ENCODE data around the gene ADARB2. TPM values are rescaled to one million over a fixed set of nuclear protein-coding genes. Genes with fewer than 3 reads are reported as not detected.

ADARB2 gene
- total and polyA plus RNA-seq, 2 experiments from 2014 or later, result not detected

GRCh38 chr10:1128115-1128514 lies 609.2 kb downstream of the ADARB2 start:
- DNase-seq, result no peak
- 48 to 58% methylated on average over 2 of the region's 2 CpGs for WGBS, 2 experiments (ENCODE audit: low coverage in 1 of 2, low lambda C conversion rate in 2 of 2, missing lambda C conversion rate in 2 of 2)
- Histone ChIP-seq H3K79me2 (ENCODE audit: insufficient read depth) (peaks cover 10% of the 10 kb centered on the region), H3K36me3 (ENCODE audit: low read depth) (peaks cover 28% of the 10 kb centered on the region), H3K4me2 (ENCODE audit: unreplicated experiment) (no peak overlapping the region), H3K9me3 (ENCODE audit: low read depth) (no peaks in the 10 kb centered on the region), H3K9me2 (ENCODE audit: insufficient read depth) (no peaks in the 10 kb centered on the region), H3K27me3 (replicated peaks; ENCODE audit: insufficient read depth) (no peaks in the 10 kb centered on the region), H3K4me3 (no peak overlapping the region), H4K20me1 (ENCODE audit: insufficient read depth) (no peaks in the 10 kb centered on the region), H3K27ac (no peak overlapping the region), H3K9ac (no peak overlapping the region), H2AFZ (no peak overlapping the region), H3K4me1 (ENCODE audit: insufficient read depth) (no peaks in the 10 kb centered on the region), H3F3A (ENCODE audit: insufficient read depth) (0 out of 2 replicates have a peak, but pooled peaks cover 3% of the 10 kb centered on the region)
- TF ChIP-seq EZH2 (IDR thresholded peaks at IDR 0.05; ENCODE audit: insufficient read depth, poor library complexity, severe bottlenecking) (no peak), EZH2phosphoT487 (IDR thresholded peaks at IDR 0.05; ENCODE audit: insufficient read depth, low read depth) (no peak)
- in situ Hi-C loops (cut with MboI), result no loop called here

GRCh38 chr10:1127629-1128028 lies 609.7 kb downstream of the ADARB2 start:
- Histone ChIP-seq H3K9ac (no peak overlapping the region), H3K4me1 (ENCODE audit: insufficient read depth) (no peaks in the 10 kb centered on the region), H3F3A (ENCODE audit: insufficient read depth) (0 out of 2 replicates have a peak, but pooled peaks cover 3% of the 10 kb centered on the region), H4K20me1 (ENCODE audit: insufficient read depth) (no peaks in the 10 kb centered on the region), H3K9me3 (ENCODE audit: low read depth) (no peaks in the 10 kb centered on the region), H3K4me2 (ENCODE audit: unreplicated experiment) (no peak overlapping the region), H3K79me2 (ENCODE audit: insufficient read depth) (peaks cover 10% of the 10 kb centered on the region), H3K27me3 (replicated peaks; ENCODE audit: insufficient read depth) (no peaks in the 10 kb centered on the region), H3K27ac (no peak overlapping the region), H3K9me2 (ENCODE audit: insufficient read depth) (no peaks in the 10 kb centered on the region), H2AFZ (no peak overlapping the region), H3K36me3 (ENCODE audit: low read depth) (peaks cover 28% of the 10 kb centered on the region), H3K4me3 (no peak overlapping the region)
- WGBS, 2 experiments (ENCODE audit: low coverage in 1 of 2, low lambda C conversion rate in 2 of 2, missing lambda C conversion rate in 2 of 2), result 90 to 92% methylated on average over 15 of the region's 15 CpGs
- TF ChIP-seq EZH2phosphoT487 (IDR thresholded peaks at IDR 0.05; ENCODE audit: insufficient read depth, low read depth), result no peak
- no peak for TF ChIP-seq EZH2 (IDR thresholded peaks at IDR 0.05; ENCODE audit: insufficient read depth, poor library complexity, severe bottlenecking)
- DNase-seq, result no peak
- in situ Hi-C loops (cut with MboI), result no loop called here
